OCI-LY7 (cell line): Measurements from ENCODE around the gene RFX3. TPM values are rescaled to one million over a fixed set of nuclear protein-coding genes. Genes with fewer than 3 reads are reported as not detected.

ENCODE experiments used
- BruUV-seq: library from RNA; stranded (reverse); fragments of 400-500 nt; replicated peaks from 2 replicates; lab custom pipeline; 2021; lab: Mats Ljungman, UMichigan
- CTCF ChIA-PET: fragments of 300-600 bp; sonication (Branson Sonifier 250); formaldehyde crosslinking; loops from one replicate; lab custom pipeline; 2022; ENCODE audit warnings: antibody characterized with exemption; ENCODE audit not compliant: unreplicated experiment; lab: Charles Lee
- POLR2A ChIA-PET: fragments of 300-600 bp; sonication (Branson Sonifier 250); formaldehyde crosslinking; loops from one replicate; lab custom pipeline; 2022; ENCODE audit warnings: antibody characterized with exemption; lab: Charles Lee
- DNase-seq: peaks from one replicate; pipeline ENCODE4 v3.0.0-alpha.2; 2015; ENCODE audit warnings: low spot score
- H2AFZ ChIP-seq: fragments of 200-600 bp; sonication (generic), shearing (Covaris generic); 2 replicates; pipeline ENCODE4 v1.6.1; 2014; ENCODE audit warnings: mild to moderate bottlenecking, antibody characterized with exemption, low read length, moderate library complexity
- H3K27ac ChIP-seq: fragments of 200-600 bp; sonication (generic); 2 replicates; pipeline ENCODE4 v1.5.1; 2014; ENCODE audit warnings: mixed run types, low read depth, mild to moderate bottlenecking, moderate library complexity, low read length, inconsistent platforms; ENCODE audit not compliant: poor library complexity, severe bottlenecking
- H3K36me3 ChIP-seq: fragments of 200-600 bp; sonication (generic); 2 replicates; pipeline ENCODE4 v1.6.1; 2014; ENCODE audit warnings: mild to moderate bottlenecking, antibody characterized with exemption, low read length, moderate library complexity, mixed read lengths; ENCODE audit not compliant: insufficient read depth
- H3K4me1 ChIP-seq: fragments of 200-600 bp; sonication (generic); 2 replicates; pipeline ENCODE4 v1.5.1; 2014; ENCODE audit warnings: mild to moderate bottlenecking, low read length; ENCODE audit not compliant: insufficient read depth, poor library complexity, severe bottlenecking
- H3K4me2 ChIP-seq: fragments of 200-600 bp; sonication (generic); 2 replicates; pipeline ENCODE4 v1.6.1; 2014; ENCODE audit warnings: mild to moderate bottlenecking, low read length
- H3K4me3 ChIP-seq: fragments of 200-600 bp; sonication (generic); 2 replicates; pipeline ENCODE4 v1.5.1; 2014; ENCODE audit warnings: mild to moderate bottlenecking, low read depth, low read length; ENCODE audit not compliant: poor library complexity, severe bottlenecking
- H3K79me2 ChIP-seq: fragments of 200-600 bp; sonication (generic); 2 replicates; pipeline ENCODE4 v1.6.1; 2016; ENCODE audit warnings: low read depth, mild to moderate bottlenecking, low read length, moderate library complexity, mixed read lengths; ENCODE audit not compliant: insufficient read depth
- H3K9me2 ChIP-seq: fragments of 200-600 bp; sonication (generic); 2 replicates; pipeline ENCODE4 v1.6.1; 2016; ENCODE audit warnings: mild to moderate bottlenecking, low read length, mixed read lengths; ENCODE audit not compliant: insufficient read depth
- H3K9me3 ChIP-seq: fragments of 200-600 bp; sonication (generic); 2 replicates; pipeline ENCODE4 v1.6.1; 2014; ENCODE audit warnings: mild to moderate bottlenecking, mixed run types, low read length, mixed read lengths
- H4K20me1 ChIP-seq: fragments of 200-600 bp; sonication (generic); 2 replicates; pipeline ENCODE4 v1.6.1; 2014; ENCODE audit warnings: mild to moderate bottlenecking, antibody characterized with exemption, low read length, moderate library complexity, mixed read lengths; ENCODE audit not compliant: insufficient read depth
- CTCF ChIP-seq: fragments of 200-600 bp; sonication (generic); conservative IDR thresholded peaks from 2 replicates; pipeline ENCODE4 v1.5.1; 2014; ENCODE audit warnings: mild to moderate bottlenecking, antibody characterized with exemption, low read length, moderate library complexity, mixed read lengths
- EZH2phosphoT487 ChIP-seq: fragments of 200-600 bp; sonication (generic); IDR thresholded peaks from 2 replicates; pipeline ENCODE4 v1.6.1; 2018; ENCODE audit warnings: low read depth, borderline replicate concordance, mild to moderate bottlenecking, mixed run types, antibody characterized with exemption, low read length, moderate library complexity, mixed read lengths
- intact Hi-C: fragments of 100-400 bp; cut with micrococcal nuclease; formaldehyde crosslinking; loops from one replicate; pipeline ENCODE4 v1.10.0; 2022; ENCODE audit not compliant: unreplicated experiment
- total RNA-seq, 2 experiments: library from RNA; depleted of rRNA in 1 of 2; stranded (reverse); fragments of >200 nt in 1 of 2; shearing (Covaris generic) in 1 of 2; gene quantifications; 2 replicates each; pipeline ENCODE4 v1.2.3, GENCODE V29; 2014 to 2022

RFX3 gene
- total RNA-seq, 2 experiments from 2014 or later = 6.9 to 18.1 TPM

- ChIA-PET POLR2A (no interaction called here), CTCF (interaction anchor here (0.6 kb wide), 1 partner anchor 684 kb away, joined by 3 read pairs; no protein-coding TSS in a partner anchor)
- Histone ChIP-seq H3K27ac (no peak overlapping the region), H4K20me1 (no peaks in the 10 kb centered on the region), H3K9me2 (no peaks in the 10 kb centered on the region), H3K4me3 (no peak overlapping the region), H2AFZ (no peak overlapping the region), H3K79me2 (no peaks in the 10 kb centered on the region), H3K9me3 (no peaks in the 10 kb centered on the region), H3K4me1 (no peaks in the 10 kb centered on the region), H3K36me3 (no peaks in the 10 kb centered on the region), H3K4me2 (no peak overlapping the region)
- BruUV-seq = no TSS peak
- DNase-seq = no peak
- intact Hi-C loops = no loop called here
- TF ChIP-seq EZH2phosphoT487 (no peak), CTCF (no peak)
Measured at GRCh38 chr9:3548648-3549047, 22.8 kb upstream of the RFX3 start.

GRCh38 chr9:3541206-3541605 lies 15.4 kb upstream of the RFX3 start:
- ChIA-PET CTCF (no interaction called here), POLR2A (interaction anchor here (0.7 to 1.9 kb wide), 4 partner anchors 9 to 261 kb away, joined by 3 to 6 read pairs (median 4); no protein-coding TSS in a partner anchor)
- Histone ChIP-seq H3K36me3 (no peaks in the 10 kb centered on the region), H4K20me1 (no peaks in the 10 kb centered on the region), H3K27ac (no peak overlapping the region), H2AFZ (no peak overlapping the region), H3K79me2 (no peaks in the 10 kb centered on the region), H3K4me2 (no peak overlapping the region), H3K9me2 (no peaks in the 10 kb centered on the region), H3K9me3 (no peaks in the 10 kb centered on the region), H3K4me3 (no peak overlapping the region), H3K4me1 (no peaks in the 10 kb centered on the region)
- no peak for TF ChIP-seq EZH2phosphoT487
- no peak for DNase-seq
- no TSS peak for BruUV-seq
- intact Hi-C loops = no loop called here

- Histone ChIP-seq H3K79me2 (peaks cover 2% of the 10 kb centered on the region; the same call in 1 of the 2 replicates), H3K9me3 (no peaks in the 10 kb centered on the region), H3K27ac (no peak overlapping the region), H2AFZ (no peak overlapping the region), H3K4me1 (no peaks in the 10 kb centered on the region), H3K36me3 (peaks cover 12% of the 10 kb centered on the region), H3K4me2 (no peak overlapping the region), H4K20me1 (0 out of 2 replicates have a peak, but pooled peaks cover 3% of the 10 kb centered on the region), H3K4me3 (no peak overlapping the region), H3K9me2 (no peaks in the 10 kb centered on the region)
- intact Hi-C loops = no loop called here
- ChIA-PET CTCF (no interaction called here), POLR2A (interaction anchor here (0.6 kb wide), 1 partner anchor 103 kb away, joined by 3 read pairs; no protein-coding TSS in a partner anchor)
- no peak for TF ChIP-seq CTCF
- TF ChIP-seq EZH2phosphoT487 = no peak
- no TSS peak for BruUV-seq
- no peak for DNase-seq
Measured at GRCh38 chr9:3534614-3535404, 9.0 kb upstream of the RFX3 start.
